Endometrial microvascular endothelial cells (primary cell): ENCODE data around the gene SIRPG. TPM values are rescaled to one million over a fixed set of nuclear protein-coding genes. Genes with fewer than 3 reads are reported as not detected.
"Not testable (repeated sequence)": the region's sequence is repeated elsewhere in the genome, so short reads cannot be mapped to it uniquely, and the experiment has no call there.

Experiments used
- in situ Hi-C: cut with HindIII; loops from 2 replicates; pipeline ENCODE4 v1.10.0; 2017; ENCODE audit warnings: low sequenced_read_pairs, low pct_unique_long_range_greater_than_20kb; ENCODE audit errors: inconsistent ontology term
- total RNA-seq: library from RNA; depleted of rRNA; stranded (reverse); fragments of >200 nt; gene quantifications from one replicate; pipeline ENCODE4 v1.2.3, GENCODE V29; 2015; ENCODE audit errors: inconsistent ontology term

SIRPG gene
- total RNA-seq, 1 donor from 2014 or later, result not detected

GRCh38 chr20:1644101-1644962, 13.2 kb downstream of the SIRPG start:
- in situ Hi-C loops, result no loop called here

GRCh38 chr20:1638643-1639042, 18.9 kb downstream of the SIRPG start:
- in situ Hi-C loops, result not testable (repeated sequence)

DNA sequence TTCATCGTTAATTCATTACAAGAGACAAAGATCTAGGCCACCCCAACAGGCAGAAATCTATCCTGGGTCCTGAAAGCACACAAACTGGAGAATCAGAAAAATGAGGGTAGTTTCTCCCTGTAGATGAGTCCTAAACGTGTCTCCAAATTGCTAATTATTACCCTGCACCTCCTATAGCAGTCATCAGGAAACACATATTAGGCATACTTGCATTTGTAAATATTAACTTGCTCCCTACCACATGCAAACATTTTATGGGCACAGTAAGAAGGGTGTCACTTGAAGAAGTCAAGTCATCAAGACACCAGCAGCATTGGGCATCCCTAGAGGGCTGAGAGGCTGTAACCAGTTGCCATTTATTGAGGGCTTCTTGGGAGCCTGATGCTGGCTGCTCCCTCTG, 19.8 kb downstream of the SIRPG start:
- in situ Hi-C loops, result no loop called here

- in situ Hi-C loops, result no loop called here
Measured at GRCh38 chr20:1637226-1637625, 20.4 kb downstream of the SIRPG start.

DNA sequence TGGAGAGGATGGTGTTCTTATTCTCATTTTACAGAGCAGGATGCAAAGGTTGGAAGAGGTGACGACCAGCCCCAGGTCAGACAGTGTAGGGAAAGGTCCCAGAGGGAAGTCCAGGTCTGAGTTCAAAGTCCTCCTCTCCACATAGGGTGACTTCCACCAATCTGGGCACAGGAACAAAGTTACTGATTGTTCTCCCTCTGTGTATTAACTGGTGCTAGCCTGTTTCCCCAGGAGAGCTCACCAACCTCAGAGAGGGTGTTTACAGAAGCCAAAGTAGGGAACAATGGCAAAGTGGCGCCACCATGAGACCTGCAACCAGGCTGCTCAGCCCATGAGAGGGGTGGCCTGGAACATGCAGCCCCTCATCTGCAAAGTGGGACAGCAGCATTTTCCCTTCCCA, 21.0 kb downstream of the SIRPG start:
- in situ Hi-C loops, result no loop called here

DNA sequence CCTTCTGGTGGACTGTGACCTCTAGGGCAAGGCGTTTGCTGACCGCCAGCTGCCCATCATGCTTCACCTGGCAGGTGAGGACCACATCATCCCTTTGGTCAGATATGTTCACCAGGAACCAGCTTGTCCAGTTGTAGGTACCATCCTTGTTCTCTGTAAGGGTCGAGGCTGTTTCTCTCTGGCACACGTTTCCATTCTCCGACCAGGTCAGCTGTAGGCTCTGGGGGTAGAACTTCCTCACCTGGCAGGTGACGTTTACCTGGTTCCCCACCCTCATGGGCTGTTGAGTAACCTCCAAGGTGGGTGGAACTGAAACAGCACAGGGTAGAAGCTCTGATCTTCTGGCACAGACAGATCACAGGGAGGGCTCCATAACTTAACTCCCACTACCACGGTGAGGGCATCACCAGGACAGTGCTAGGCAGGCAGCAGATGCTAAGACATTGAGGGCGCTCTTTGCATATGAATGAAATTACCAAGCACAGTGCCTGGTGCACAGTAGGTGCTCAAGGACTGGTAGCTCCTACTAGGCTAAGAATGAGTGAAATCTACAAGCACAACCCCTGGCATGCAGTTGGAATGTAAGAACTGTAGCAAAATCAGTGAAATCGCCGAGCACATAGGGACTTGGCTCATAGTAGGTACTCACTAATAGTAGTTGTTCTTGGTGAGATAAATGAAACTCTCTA, 22.1 kb downstream of the SIRPG start:
- in situ Hi-C loops, result no loop called here

DNA sequence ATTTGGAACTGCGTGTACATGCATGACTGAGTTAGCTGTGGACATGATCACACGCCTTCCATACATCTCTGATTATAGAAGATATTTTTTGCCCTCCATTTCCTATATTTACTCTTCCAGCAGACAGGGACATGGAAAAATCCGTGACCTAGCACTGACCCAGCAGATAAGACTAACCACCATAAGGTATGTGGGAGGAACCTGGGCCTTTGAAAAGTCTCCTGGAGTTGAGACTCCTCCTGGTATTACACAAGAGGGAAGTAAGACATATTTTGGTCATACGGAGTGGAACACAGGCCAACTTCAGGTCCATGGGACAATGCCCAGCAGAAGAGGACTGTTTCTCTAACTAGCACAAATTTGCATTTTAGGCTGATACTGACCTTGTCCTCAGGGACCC, 24.0 kb downstream of the SIRPG start:
- in situ Hi-C loops, result no loop called here

DNA sequence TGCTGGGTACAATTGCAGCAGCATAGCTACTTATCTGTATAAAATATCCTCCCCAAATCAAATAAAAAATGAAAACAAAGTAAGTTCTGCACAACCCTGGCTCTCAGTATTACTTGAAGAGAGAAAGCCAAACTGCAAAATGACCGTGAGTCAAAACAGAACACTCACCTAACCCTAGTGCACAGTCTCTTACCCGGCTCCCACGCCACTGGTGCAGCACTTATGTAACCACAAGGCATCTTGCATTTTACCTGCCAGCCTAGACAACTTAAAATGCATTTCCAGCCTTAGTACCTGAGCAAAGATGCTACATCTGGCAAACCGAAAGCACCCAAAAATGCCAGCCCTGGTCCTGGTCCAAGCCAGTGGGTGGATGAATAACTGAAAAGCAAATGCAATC, 25.4 kb downstream of the SIRPG start:
- in situ Hi-C loops, result no loop called here

DNA sequence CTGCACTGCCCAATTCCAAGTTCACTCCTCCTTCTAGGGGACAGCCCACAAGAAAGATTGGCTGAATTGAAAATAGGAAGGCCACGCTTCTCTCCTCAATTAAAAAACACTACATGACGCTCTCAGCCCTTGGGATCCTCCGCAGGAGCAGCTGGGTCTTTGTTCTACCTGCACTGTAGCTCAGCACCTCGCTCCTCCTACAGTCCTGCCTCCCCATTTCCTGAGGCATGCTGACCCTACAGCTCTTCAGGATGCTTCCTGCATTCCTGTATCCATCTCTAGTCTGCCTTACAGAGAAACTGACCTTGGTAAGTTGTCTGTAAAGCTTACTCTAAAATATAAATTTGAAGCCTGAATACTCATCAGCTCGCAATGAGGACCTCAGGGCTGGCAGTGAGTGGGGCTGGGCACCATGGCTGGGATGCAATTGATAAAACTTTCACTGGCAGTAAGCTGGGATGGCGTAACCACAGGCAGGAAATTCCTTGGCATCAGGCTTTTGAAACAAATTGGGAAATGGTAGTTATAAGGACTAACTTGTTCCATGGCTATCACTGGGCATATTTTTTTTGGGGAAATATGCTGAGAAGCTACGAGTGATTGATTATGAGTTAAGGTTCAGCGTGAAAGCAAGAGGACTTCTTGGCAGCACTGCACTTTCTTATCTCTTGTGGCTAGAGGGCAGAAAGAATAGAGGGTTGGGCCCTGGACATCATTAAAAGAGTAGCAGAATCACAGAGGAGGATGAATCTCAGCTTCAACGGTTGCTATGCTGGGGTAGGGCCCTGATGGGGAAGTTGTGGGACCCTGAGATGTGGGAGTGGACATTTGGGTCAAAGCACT, 26.0 kb downstream of the SIRPG start:
- in situ Hi-C loops, result no loop called here

GRCh38 chr20:1630186-1630585, 27.4 kb downstream of the SIRPG start:
- in situ Hi-C loops, result no loop called here

GRCh38 chr20:1629321-1629720, 28.3 kb downstream of the SIRPG start:
- in situ Hi-C loops, result no loop called here

DNA sequence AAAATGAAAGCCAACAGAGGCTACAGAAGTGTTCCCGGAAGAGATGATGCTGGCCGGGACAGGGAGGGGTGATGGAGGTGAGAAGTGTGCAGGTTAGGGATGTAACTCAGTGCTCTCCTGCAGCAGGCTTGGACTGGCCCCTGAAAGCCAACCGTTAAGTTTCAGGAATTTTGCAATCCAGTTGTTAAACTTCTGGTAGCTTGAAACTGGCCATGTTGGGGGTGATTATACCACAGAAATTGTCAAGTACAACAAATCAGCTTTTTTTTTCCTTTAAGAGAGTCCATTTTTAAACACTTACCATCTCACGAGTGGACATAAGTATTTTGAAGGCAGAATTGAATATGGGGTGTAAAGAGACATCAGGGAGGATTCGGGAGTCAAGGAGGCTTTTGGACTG, 29.0 kb downstream of the SIRPG start:
- in situ Hi-C loops, result no loop called here

DNA sequence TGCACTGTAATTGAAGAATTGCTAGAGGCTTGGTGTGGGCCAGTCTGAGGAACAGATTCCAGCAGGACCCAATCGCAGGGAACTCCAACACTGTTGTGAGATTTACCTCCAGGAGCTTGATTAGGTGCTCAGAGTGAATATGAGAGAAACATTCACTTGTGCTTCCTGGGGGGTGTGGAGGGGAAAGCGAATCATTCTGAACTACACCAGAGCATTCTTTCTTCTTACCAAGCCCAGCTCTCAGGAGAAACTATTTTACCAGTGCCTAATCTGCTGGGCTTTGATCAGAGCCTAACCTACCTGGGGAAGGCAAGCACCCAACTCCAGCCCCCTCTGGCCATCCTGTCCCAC, 30.4 kb downstream of the SIRPG start:
- in situ Hi-C loops, result no loop called here

GRCh38 chr20:1626528-1627199, 30.9 kb downstream of the SIRPG start:
- in situ Hi-C loops, result no loop called here

GRCh38 chr20:1625083-1625690, 32.4 kb downstream of the SIRPG start:
- in situ Hi-C loops, result no loop called here

GRCh38 chr20:1623501-1624205, 33.9 kb downstream of the SIRPG start:
- in situ Hi-C loops, result no loop called here

- in situ Hi-C loops, result no loop called here
Measured at GRCh38 chr20:1622450-1622849, 35.1 kb downstream of the SIRPG start.

- in situ Hi-C loops, result no loop called here
Measured at GRCh38 chr20:1621316-1621715, 36.3 kb downstream of the SIRPG start.
